ENCODE measurements around the gene FCRLB. TPM values are rescaled to one million over a fixed set of nuclear protein-coding genes. Genes with fewer than 3 reads are reported as not detected.
A peak's percentile ranks its signal among the peaks of the same experiment; 100 is the strongest.
"Not testable (repeated sequence)": the region's sequence is repeated elsewhere in the genome, so short reads cannot be mapped to it uniquely, and the experiment has no call there.

Gene FCRLB
- total RNA-seq, 1 donor from 2014 or later: 1.0 TPM

DNA sequence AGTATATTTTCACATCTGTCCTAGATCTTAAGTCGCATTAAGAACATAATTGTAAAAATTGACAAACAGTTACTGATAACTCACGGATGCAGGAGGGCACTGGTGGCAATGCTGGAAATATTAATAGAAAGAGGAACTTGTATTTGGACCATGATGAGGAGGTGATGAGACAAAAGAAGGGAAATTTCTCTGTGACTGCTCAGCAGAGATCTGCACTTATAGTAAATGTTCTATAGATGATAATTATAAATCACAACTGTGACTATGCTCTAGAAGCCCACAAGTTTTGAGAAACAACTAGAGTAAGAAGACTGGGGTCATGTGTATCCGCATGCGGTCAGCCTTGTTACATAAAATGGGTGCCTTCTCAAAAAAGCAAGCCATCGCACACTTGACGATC lies 19.6 kb downstream of the FCRLB start:
- no peak for DNase-seq

DNA sequence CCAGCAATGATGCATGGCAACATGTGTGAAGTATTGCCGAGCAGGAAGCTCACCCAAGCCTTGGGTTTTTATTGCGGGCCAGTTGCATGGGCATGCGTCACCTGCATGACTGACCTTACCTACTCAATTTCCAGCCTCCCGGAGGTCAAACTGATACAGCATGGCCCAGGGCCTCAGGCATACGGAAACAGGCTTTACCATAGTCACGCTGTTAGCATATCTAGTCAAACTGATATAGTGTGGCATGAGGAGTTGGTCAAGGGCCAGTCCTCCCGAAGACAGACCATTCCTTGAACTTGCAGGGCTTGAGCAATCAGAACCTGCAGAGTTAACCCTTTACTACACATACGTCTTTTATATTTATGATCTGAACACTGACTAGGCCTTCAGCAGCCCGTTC lies 21.9 kb downstream of the FCRLB start:
- DNase-seq: no peak

DNA sequence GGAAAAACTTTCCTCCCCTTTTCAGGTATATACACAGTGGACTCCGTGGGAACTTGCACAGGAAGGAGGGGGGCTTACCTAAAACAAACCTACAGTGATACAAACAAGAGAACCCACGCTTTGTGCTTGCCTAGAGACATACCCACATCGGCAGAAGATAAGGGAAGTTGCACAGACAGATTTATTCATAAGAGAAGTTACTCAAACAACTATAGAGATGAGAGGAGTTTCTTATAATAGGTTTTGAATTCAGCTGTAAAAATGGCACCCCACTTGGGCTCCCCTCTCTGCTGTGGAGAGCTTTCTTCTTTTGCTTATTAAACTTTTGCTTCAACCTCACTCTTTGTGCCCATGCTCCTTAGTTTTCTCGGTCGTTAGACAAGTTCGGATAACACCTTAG lies 26.5 kb downstream of the FCRLB start:
- DNase-seq: no peak

GRCh38 chr1:161749509-161750407 lies 28.4 kb downstream of the FCRLB start, which contains the start of gene DUSP12:
Gene DUSP12, plus strand, starts transcription at chr1:161749786. Its CDS starts 16 bp downstream, at chr1:161749802.
- peak; percentile 98 for DNase-seq

GRCh38 chr1:161763522-161764098 lies 42.3 kb downstream of the FCRLB start:
- DNase-seq: no peak

DNA sequence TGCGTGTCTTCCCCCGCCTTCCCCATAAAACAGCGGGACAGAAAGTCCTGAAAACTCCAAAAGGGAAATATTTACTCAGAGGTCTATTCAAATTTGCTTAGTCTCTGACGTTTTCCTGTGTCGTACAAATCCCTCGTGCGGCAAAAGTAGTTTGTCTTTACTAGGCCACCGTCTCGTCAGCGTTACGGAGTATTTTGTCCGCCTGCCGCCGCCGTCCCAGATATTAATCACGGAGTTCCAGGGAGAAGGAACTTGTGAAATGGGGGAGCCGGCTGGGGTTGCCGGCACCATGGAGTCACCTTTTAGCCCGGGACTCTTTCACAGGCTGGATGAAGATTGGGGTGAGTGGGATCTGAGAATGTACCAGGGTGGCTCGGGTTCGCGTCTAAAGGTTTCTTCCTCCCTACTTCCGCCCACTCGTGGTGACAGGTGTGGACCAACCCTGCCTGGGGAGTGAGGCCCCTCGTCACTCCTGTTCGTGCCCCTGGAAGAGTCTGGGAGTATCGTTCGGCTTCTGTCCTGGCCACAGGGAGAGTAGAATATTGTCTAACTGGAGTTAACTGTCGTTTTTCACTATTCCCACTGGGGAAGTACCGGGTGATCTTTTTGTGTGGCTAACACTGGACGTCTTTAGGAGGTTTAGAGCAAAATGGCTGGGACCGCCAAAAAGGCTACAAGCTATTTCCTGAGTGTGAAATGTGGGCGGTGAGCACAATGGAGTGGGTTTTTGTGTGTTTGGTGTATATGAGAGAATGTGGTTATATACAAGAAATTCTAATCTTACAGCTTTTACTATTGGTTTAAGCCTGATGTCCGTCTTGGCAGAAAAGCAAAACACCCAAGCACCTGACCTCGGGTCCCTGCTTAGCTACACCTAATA lies 45.0 kb downstream of the FCRLB start, which contains the start of gene ATF6:
ATF6 (plus strand) TSS at position 219 of the 880 bp plus-strand sequence; CDS start at position 260, 41 bp downstream.
- DNase-seq: peak; percentile 96

- DNase-seq: no peak
Observed at GRCh38 chr1:161768461-161768860, 47.1 kb downstream of the FCRLB start.

DNA sequence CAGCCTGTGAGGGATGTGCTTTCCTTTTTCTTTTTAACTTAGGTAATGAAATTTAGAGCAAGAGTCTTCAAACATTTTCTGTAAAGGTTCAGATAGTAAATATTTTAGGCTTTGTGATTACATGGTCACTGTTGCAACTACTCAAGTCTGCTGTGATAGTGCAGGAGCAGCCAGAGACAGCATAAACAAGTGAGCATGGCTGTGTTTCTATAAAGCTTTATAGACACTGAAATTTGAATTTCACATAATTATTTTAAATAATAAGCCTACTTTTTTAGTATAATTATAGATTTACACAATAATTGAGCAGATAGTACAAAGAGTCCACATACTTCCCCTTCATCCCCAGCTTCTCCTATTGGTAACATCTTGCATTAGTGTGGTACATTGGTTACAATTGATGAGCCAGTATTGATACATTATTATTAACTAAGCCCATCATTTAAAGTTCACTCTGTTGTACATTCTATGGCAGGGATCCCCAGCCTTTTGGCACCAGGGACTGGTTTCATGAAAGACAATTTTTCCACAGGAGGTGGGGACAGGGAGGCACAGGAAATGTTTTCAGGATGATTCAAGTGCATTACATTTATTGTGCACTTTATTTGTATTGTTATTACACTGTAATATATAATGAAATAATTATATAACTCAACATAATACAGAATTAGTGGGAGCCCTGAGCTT lies 47.8 kb downstream of the FCRLB start:
- DNase-seq: no peak

- not testable (repeated sequence) for DNase-seq
Observed at GRCh38 chr1:161769673-161770045, 48.3 kb downstream of the FCRLB start.

DNA sequence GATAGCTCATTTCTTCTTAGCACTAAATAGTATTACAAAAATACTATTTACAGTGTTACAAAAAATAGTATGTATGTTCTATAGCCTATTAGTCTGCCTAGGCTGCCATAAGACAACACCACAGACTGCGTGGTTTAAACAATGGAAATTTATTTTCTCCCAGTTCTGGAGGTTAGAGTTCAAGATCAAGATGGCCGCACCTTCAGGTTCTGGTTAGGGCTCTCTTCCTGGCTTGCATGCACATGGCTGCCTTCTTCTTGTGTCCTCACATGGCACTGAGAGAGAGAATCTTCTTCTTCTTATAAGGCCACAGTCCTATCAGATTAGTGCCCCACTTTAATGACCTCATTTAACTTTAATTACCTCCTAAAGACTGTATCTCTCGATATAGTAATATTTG lies 48.9 kb downstream of the FCRLB start:
- DNase-seq: no peak

DNA sequence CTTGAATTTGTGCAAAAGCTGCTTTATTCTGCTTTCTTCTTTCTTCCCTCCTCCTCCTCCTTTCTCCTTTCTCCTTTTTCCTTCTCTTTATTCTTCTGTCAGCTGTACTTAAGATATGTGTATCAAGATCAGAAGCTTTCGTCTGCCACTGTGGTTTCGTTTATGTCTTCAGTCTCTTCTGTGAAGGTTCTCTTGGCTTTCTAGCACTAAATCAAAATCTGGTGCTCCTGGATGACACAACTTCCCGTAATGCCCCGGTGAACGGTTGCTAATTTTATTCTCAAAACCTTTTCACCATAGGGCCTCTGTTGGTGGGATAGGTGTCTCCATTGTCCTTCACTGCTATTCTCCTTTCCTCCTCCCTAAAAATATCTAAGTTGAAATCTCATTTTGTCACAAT lies 49.8 kb downstream of the FCRLB start:
- no peak for DNase-seq

- DNase-seq: no peak
Observed at GRCh38 chr1:161771973-161772372, 50.6 kb downstream of the FCRLB start.

DNA sequence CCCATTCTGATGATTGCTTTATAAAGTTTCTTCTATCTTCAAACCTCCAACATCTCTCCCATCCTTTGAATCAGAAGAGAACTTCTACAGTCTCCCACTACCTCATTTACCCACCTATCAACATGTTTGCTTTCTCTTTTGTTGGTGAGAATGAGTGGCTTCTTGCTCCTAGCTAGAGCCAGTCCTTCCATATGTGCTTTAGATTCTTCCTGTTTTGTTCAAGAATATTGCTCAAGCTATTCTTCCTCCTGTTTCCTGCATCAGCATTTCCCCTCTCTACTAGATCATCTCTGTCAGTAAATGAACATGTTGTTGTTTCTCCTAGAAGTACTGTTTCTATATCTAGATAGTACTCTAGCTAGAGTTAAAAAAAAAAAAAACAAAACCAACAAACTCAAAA lies 51.1 kb downstream of the FCRLB start:
- DNase-seq: no peak

DNA sequence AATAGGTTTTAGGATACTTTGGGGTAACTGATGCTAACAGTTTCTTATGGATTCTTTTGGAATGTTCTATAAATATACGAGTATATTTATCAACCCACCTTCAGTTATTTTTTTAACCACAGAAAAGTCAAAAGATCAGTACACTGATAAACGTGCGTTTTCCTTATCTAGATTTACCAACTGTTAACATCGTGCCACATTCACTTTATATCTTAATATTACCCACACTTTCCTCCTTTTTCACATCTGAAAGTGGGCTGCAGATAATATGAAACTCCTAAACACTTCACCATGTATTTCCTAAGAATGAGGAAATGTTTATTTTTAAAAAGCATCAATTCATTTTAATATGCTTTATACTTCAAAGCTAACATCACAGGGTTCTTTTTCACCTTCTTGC lies 52.4 kb downstream of the FCRLB start:
- DNase-seq: no peak

GRCh38 chr1:161777261-161777660 lies 55.9 kb downstream of the FCRLB start:
- DNase-seq: no peak

Small RNAs within 50 kb of the gene (small RNA-seq; reads per million reads assigned to genes)
- not detected for gene RF00019 (ENCODE audit: low replicate concordance)
- gene RN7SL466P (ENCODE audit: low replicate concordance): not detected

Other genes starting within 250 kb of the FCRLB start
- 14.8 TPM for gene FCGR2A, start 216.1 kb upstream of the FCRLB start, total RNA-seq
- gene HSPA6, start 197.0 kb upstream of the FCRLB start, total RNA-seq: 10.2 TPM
- gene FCGR3A, start 171.7 kb upstream of the FCRLB start, total RNA-seq: 3.4 TPM
- gene FCGR3B, start 90.4 kb upstream of the FCRLB start, total RNA-seq: 1.4 TPM
- 1.6 TPM for gene FCGR2B, start 58.4 kb upstream of the FCRLB start, total RNA-seq
- 1.4 TPM for gene FCRLA, start 14.3 kb upstream of the FCRLB start, total RNA-seq
- 55.5 TPM for gene DUSP12, start 28.2 kb downstream of the FCRLB start, total RNA-seq
- 26.7 TPM for gene ATF6, start 44.8 kb downstream of the FCRLB start, total RNA-seq

All from tongue (tissue), 3 donors.